Stimulated activated CD4-positive, alpha-beta T cell treated with anti-CD3 and anti-CD28 coated beads, Interleukin-4, amount 100 ng/mL, for 1 hour (primary cell): ENCODE measurements around the gene RBFOX2.

Experiments used
- DNase-seq: peaks from one replicate; pipeline ENCODE4 v3.0.0-alpha.2; 2020

RBFOX2 gene

GRCh38 chr22:35854334-35854733 lies 174.3 kb downstream of the RBFOX2 start:
- no peak for DNase-seq

- DNase-seq: no peak
These were observed 176.5 kb downstream of the RBFOX2 start for GRCh38 chr22:35852076-35852475.

GRCh38 chr22:35850831-35851230 lies 177.8 kb downstream of the RBFOX2 start:
- no peak for DNase-seq

GRCh38 chr22:35846804-35847203 lies 181.8 kb downstream of the RBFOX2 start:
- DNase-seq: no peak

GRCh38 chr22:35844886-35845285 lies 183.7 kb downstream of the RBFOX2 start:
- no peak for DNase-seq

GRCh38 chr22:35842954-35843353 lies 185.7 kb downstream of the RBFOX2 start:
- DNase-seq: no peak

GRCh38 chr22:35842519-35842913 lies 186.1 kb downstream of the RBFOX2 start:
- no peak for DNase-seq

- no peak for DNase-seq
These were observed 186.6 kb downstream of the RBFOX2 start for GRCh38 chr22:35841907-35842518.

- no peak for DNase-seq
These were observed 188.3 kb downstream of the RBFOX2 start for GRCh38 chr22:35840302-35840739.

GRCh38 chr22:35839841-35840301 lies 188.8 kb downstream of the RBFOX2 start:
- DNase-seq: no peak

GRCh38 chr22:35838855-35839576 lies 189.6 kb downstream of the RBFOX2 start:
- no peak for DNase-seq

GRCh38 chr22:35837101-35837727 lies 191.4 kb downstream of the RBFOX2 start:
- no peak for DNase-seq

GRCh38 chr22:35835998-35836691 lies 192.5 kb downstream of the RBFOX2 start:
- no peak for DNase-seq

- no peak for DNase-seq
These were observed 193.2 kb downstream of the RBFOX2 start for GRCh38 chr22:35835267-35835997.

- DNase-seq: no peak
These were observed 194.6 kb downstream of the RBFOX2 start for GRCh38 chr22:35834061-35834460.

- DNase-seq: no peak
These were observed 198.3 kb downstream of the RBFOX2 start for GRCh38 chr22:35830305-35830704.

GRCh38 chr22:35824256-35824655 lies 204.4 kb downstream of the RBFOX2 start:
- DNase-seq: no peak

GRCh38 chr22:35821654-35822053 lies 207.0 kb downstream of the RBFOX2 start:
- no peak for DNase-seq

- DNase-seq: no peak
These were observed 209.2 kb downstream of the RBFOX2 start for GRCh38 chr22:35819421-35819820.

GRCh38 chr22:35818897-35819296 lies 209.7 kb downstream of the RBFOX2 start:
- DNase-seq: no peak

- DNase-seq: no peak
These were observed 216.0 kb downstream of the RBFOX2 start for GRCh38 chr22:35812600-35812999.

- no peak for DNase-seq
These were observed 217.0 kb downstream of the RBFOX2 start for GRCh38 chr22:35811670-35812069.

- DNase-seq: no peak
These were observed 218.8 kb downstream of the RBFOX2 start for GRCh38 chr22:35809816-35810215.
